ENCODE data around the gene WEE1.

- no peak for TF ChIP-seq CTCF (IDR thresholded peaks at IDR 0.05)
- TF ChIP-seq POLR2A (IDR thresholded peaks at IDR 0.05) = no peak
Observed at GRCh38 chr11:9607511-9607899, 34.0 kb downstream of the WEE1 start.
